GM11168 (cell line): ENCODE results near the gene ABHD12B.
"Not testable (repeated sequence)": the region's sequence is repeated elsewhere in the genome, so short reads cannot be mapped to it uniquely, and the experiment has no call there.

ENCODE experiments used
- in situ Hi-C: fragments of 300-500 bp; cut with MboI; formaldehyde crosslinking; loops from one replicate; pipeline ENCODE4 v1.12.0; 2022; ENCODE audit warnings: low sequenced_read_pairs; ENCODE audit not compliant: unreplicated experiment

ABHD12B gene

GRCh38 chr14:50882932-50883826 is 11.3 kb downstream of the ABHD12B start:
- in situ Hi-C loops, result no loop called here

GRCh38 chr14:50883827-50884197 is 12.0 kb downstream of the ABHD12B start:
- in situ Hi-C loops, result no loop called here

- in situ Hi-C loops, result no loop called here
These were observed 15.6 kb downstream of the ABHD12B start for GRCh38 chr14:50887476-50887875.

GRCh38 chr14:50892255-50892654 is 20.4 kb downstream of the ABHD12B start:
- in situ Hi-C loops, result no loop called here

GRCh38 chr14:50896421-50896820 is 24.6 kb downstream of the ABHD12B start:
- in situ Hi-C loops, result not testable (repeated sequence)

- in situ Hi-C loops, result not testable (repeated sequence)
These were observed 25.2 kb downstream of the ABHD12B start for GRCh38 chr14:50897005-50897404.

- in situ Hi-C loops, result no loop called here
These were observed 25.9 kb downstream of the ABHD12B start for GRCh38 chr14:50897658-50898175.

GRCh38 chr14:50901361-50901760 is 29.5 kb downstream of the ABHD12B start:
- in situ Hi-C loops, result no loop called here

- in situ Hi-C loops, result no loop called here
These were observed 32.9 kb downstream of the ABHD12B start for GRCh38 chr14:50904719-50905118.

GRCh38 chr14:50906326-50907065 is 34.6 kb downstream of the ABHD12B start:
- in situ Hi-C loops, result no loop called here

- in situ Hi-C loops, result no loop called here
These were observed 38.9 kb downstream of the ABHD12B start for GRCh38 chr14:50910495-50911420.

GRCh38 chr14:50917449-50917848 is 45.6 kb downstream of the ABHD12B start:
- in situ Hi-C loops, result no loop called here

- in situ Hi-C loops, result not testable (repeated sequence)
These were observed 47.7 kb downstream of the ABHD12B start for GRCh38 chr14:50919524-50919923.

GRCh38 chr14:50920482-50921230 is 48.8 kb downstream of the ABHD12B start:
- in situ Hi-C loops, result no loop called here

GRCh38 chr14:50922803-50923202 is 51.0 kb downstream of the ABHD12B start:
- in situ Hi-C loops, result no loop called here

- in situ Hi-C loops, result no loop called here
These were observed 52.4 kb downstream of the ABHD12B start for GRCh38 chr14:50924236-50924635.

GRCh38 chr14:50924843-50925242 is 53.0 kb downstream of the ABHD12B start:
- in situ Hi-C loops, result no loop called here

- in situ Hi-C loops, result no loop called here
These were observed 55.1 kb downstream of the ABHD12B start for GRCh38 chr14:50926851-50927386.

- in situ Hi-C loops, result no loop called here
These were observed 56.3 kb downstream of the ABHD12B start for GRCh38 chr14:50928002-50928635.
